Esophagus muscularis mucosa (tissue), 4 donors: Measurements from ENCODE around the gene RERE. TPM values are rescaled to one million over a fixed set of nuclear protein-coding genes. Genes with fewer than 3 reads are reported as not detected.
"Not testable (repeated sequence)": the region's sequence is repeated elsewhere in the genome, so short reads cannot be mapped to it uniquely, and the experiment has no call there.

ENCODE experiments used
- DNase-seq: peaks from one replicate; pipeline ENCODE4 v3.0.0-alpha.2; 2017; ENCODE audit errors: extremely low spot score
- H3K27ac ChIP-seq, 4 donors: fragments of 200-600 bp; sonication (generic); replicated peaks in 1 of 4; 1 replicate in 3 of 4; 2 replicates in 1 of 4; pipeline ENCODE4 v1.5.1; 2016 to 2019; ENCODE audit warnings: mild to moderate bottlenecking in 1 of 4
- H3K27me3 ChIP-seq, 4 donors: fragments of 200-600 bp; sonication (generic); one replicate each; pipeline versions ENCODE4 v1.5.1 to v1.6.0; 2016 to 2019
- H3K36me3 ChIP-seq, 4 donors: fragments of 200-600 bp; sonication (generic); one replicate each; pipeline ENCODE4 v1.5.1; 2016 to 2019
- H3K4me1 ChIP-seq, 4 donors: fragments of 200-600 bp; sonication (generic); one replicate each; pipeline ENCODE4 v1.5.1; 2016 to 2019
- H3K4me3 ChIP-seq, 4 donors: fragments of 200-600 bp; sonication (generic); 1 replicate in 2 of 4; 2 replicates in 2 of 4; pipeline ENCODE4 v1.5.1; 2016 to 2019; ENCODE audit warnings: mild to moderate bottlenecking in 4 of 4, moderate library complexity in 1 of 4
- H3K9me3 ChIP-seq, 4 donors: fragments of 200-600 bp; sonication (generic); 1 replicate in 3 of 4; 2 replicates in 1 of 4; pipeline ENCODE4 v1.5.1; 2016 to 2019
- EP300 ChIP-seq: sonication (generic); formaldehyde crosslinking; IDR thresholded peaks from one replicate; pipeline ENCODE4 v1.6.1; 2017; ENCODE audit warnings: antibody characterized with exemption
- POLR2A ChIP-seq: fragments of 450-650 bp; IDR thresholded peaks from one replicate; pipeline ENCODE4 v1.6.1; 2017; ENCODE audit warnings: antibody characterized with exemption, moderate library complexity, mild to moderate bottlenecking, low read depth
- POLR2AphosphoS5 ChIP-seq, 2 donors: sonication (generic); formaldehyde crosslinking; IDR thresholded peaks; one replicate each; pipeline ENCODE4 v1.6.1; 2017; ENCODE audit warnings: antibody characterized with exemption in 2 of 2
- WGBS: methylation state at CpG from one replicate; pipeline ENCODE4 v1.1.5; 2018; 5-methylcytosine and 5-hydroxymethylcytosine counted together
- intact Hi-C: fragments of 100-400 bp; cut with DNase I; formaldehyde crosslinking; loops from one replicate; pipeline ENCODE4 v1.15.1; 2023
- total RNA-seq, 4 donors: library from RNA; depleted of rRNA; stranded (reverse); fragments of >200 nt; gene quantifications; one replicate each; pipeline versions ENCODE4 v1.1.0 to v1.2.1, GENCODE V29; 2016
- TF ChIP-seq, protein P1 (sequence below), 3 experiments: fragments of 200-600 bp in 2 of 3; fragments of 450-650 bp in 1 of 3; sonication (generic) in 2 of 3; IDR thresholded peaks; one replicate each; pipeline ENCODE4 v1.5.1; 2017 to 2019; ENCODE audit warnings: antibody characterized with exemption in 3 of 3, mild to moderate bottlenecking in 2 of 3, moderate library complexity in 1 of 3

Gene RERE
- total RNA-seq, 4 donors from 2014 or later, result 133 to 212 (median 168) TPM

DNA sequence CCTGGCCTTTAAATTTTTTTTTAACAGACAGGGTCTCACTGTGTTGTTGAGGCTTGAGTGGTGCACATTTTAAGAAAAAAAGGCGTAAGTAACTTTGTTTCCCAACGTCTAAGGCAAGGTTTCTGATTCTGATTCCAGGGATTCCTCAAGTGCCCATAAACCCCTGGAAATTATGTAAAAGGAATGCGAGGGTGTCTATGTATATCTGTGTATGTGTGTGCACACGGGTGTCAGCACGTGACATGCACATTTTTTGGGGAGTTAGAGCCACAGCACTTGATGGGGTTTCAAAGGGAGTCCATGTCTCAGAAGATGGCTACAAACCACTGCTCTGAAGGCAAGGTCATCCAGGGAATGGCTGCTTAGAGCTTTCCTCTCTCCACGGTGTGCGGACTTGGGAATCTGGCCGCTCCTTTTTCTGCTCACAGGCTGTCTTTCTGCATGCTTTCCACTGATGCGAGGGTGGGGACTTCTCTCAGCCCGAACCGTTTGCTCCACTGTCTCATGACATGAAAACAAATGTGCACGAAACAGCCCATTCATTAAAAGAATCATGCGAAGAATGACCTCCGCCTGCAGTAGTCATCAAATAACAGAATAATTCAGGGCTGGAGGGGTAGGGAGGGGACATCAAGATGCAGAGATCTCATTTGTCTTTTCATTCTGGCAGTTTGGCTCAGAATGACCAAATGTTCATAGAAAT lies 18.7 kb upstream of the RERE start:
- H3K27me3 ChIP-seq, result no peaks in the 10 kb centered on the region
- 49% methylated on average over 14 of the region's 14 CpGs for WGBS
- H3K4me3 ChIP-seq, result peak overlapping the region in 2 of 4 donors; percentile 7 to 10
- DNase-seq, result no peak
- no peaks in the 10 kb centered on the region for H3K36me3 ChIP-seq
- intact Hi-C loops, result no loop called here
- no peak overlapping the region for H3K27ac ChIP-seq
- no peak for TF ChIP-seq POLR2A
- no peak for TF ChIP-seq EP300
- no peak for TF ChIP-seq POLR2AphosphoS5 (IDR thresholded peaks at IDR 0.05)
- TF ChIP-seq, protein P1, sequence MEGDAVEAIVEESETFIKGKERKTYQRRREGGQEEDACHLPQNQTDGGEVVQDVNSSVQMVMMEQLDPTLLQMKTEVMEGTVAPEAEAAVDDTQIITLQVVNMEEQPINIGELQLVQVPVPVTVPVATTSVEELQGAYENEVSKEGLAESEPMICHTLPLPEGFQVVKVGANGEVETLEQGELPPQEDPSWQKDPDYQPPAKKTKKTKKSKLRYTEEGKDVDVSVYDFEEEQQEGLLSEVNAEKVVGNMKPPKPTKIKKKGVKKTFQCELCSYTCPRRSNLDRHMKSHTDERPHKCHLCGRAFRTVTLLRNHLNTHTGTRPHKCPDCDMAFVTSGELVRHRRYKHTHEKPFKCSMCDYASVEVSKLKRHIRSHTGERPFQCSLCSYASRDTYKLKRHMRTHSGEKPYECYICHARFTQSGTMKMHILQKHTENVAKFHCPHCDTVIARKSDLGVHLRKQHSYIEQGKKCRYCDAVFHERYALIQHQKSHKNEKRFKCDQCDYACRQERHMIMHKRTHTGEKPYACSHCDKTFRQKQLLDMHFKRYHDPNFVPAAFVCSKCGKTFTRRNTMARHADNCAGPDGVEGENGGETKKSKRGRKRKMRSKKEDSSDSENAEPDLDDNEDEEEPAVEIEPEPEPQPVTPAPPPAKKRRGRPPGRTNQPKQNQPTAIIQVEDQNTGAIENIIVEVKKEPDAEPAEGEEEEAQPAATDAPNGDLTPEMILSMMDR (IDR thresholded peaks at IDR 0.05), result no peak
- H3K9me3 ChIP-seq, result no peaks in the 10 kb centered on the region
- peaks cover 0 to 10% (median 7%) of the 10 kb centered on the region in 4 donors for H3K4me1 ChIP-seq

DNA sequence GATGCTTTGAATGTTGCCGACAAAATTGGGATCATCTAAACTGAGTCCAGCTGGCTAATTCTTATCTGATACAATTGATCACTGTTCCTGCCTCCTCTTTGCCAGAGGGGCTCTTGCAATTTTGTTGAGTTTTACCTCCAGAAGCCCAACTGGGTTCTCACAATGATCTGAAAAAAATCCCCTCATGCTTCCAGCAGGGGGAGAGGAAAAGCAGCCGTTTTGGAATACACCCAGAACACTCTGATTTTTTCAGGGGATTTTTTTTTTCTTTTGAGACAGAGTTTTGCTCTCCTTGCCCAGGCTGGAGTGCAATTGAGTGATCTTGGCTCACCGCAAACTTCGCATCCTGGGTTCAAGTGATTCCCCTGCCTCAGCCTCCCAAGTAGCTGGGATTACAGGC lies 13.9 kb upstream of the RERE start:
- WGBS, result 50% methylated on average over 4 of the region's 4 CpGs
- Histone ChIP-seq H3K27ac (no peak overlapping the region), H3K9me3 (no peaks in the 10 kb centered on the region), H3K27me3 (no peaks in the 10 kb centered on the region), H3K4me3 (no peak overlapping the region), H3K36me3 (no peaks in the 10 kb centered on the region), H3K4me1 (peaks cover 0 to 11% (median 6%) of the 10 kb centered on the region in 4 donors)
- no peak for DNase-seq
- TF ChIP-seq POLR2AphosphoS5 (IDR thresholded peaks at IDR 0.05) (no peak), EP300 (no peak)
- TF ChIP-seq, protein P1 (IDR thresholded peaks at IDR 0.05), result peak in 1 of 3 experiments; percentile 25
- intact Hi-C loops, result no loop called here

DNA sequence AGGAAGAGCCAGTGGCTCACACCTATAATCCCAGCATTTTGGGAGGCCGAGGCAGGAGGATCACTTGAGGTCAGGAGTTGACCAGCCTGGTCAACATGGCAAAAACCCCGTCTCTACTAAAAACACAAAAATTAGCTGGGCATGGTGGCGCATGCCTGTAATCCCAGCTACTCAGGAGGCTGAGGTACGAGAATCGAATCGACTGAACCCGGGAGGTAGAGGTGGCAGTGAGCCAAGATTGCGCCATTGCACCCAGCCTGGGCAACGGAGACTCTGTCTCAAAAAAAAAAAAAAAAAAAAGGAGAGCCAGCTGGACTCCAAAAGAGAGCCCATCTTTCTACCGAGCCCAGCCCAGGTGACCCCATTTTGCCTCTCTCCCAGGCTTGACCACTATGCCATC lies 13.3 kb upstream of the RERE start:
- H3K36me3 ChIP-seq, H3K4me3 ChIP-seq, H3K9me3 ChIP-seq, DNase-seq, intact Hi-C loops, H3K27ac ChIP-seq, H3K27me3 ChIP-seq, H3K4me1 ChIP-seq: not testable (repeated sequence)
- WGBS, result 88% methylated on average over 10 of the region's 10 CpGs

DNA sequence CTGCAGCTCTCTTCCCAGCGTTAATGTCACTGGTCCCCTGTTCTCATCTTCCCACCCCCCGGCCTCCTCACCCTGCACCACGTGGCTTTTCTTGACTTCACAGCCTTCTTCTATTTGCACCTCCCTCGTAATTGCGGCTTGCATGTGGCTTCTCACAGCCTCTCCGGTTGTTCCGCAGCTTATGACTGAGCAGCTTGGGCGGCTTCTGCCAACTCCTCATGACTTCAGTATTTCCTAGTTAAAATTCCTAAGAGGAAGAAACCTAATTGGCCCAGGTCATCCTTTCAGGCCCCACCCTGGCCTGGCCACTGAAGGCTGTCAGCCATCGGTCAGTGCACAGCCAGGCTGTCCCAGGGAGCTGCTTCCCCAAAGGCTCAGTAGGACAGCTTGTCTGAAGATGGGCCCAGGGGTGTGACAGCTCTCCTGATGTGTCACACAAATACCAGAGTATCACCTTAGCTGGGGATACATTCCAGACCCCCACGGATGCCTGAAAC lies 8.6 kb upstream of the RERE start:
- no peaks in the 10 kb centered on the region for H3K9me3 ChIP-seq
- no peak overlapping the region for H3K27ac ChIP-seq
- H3K4me1 ChIP-seq, result peaks cover 14 to 24% (median 16%) of the 10 kb centered on the region in 4 donors
- intact Hi-C loops, result no loop called here
- H3K4me3 ChIP-seq, result no peak overlapping the region
- H3K27me3 ChIP-seq, result no peaks in the 10 kb centered on the region
- TF ChIP-seq POLR2AphosphoS5 (IDR thresholded peaks at IDR 0.05) (peak; percentile 6 to 19), POLR2A (no peak)
- no peak for DNase-seq
- WGBS, result 76% methylated on average over 9 of the region's 10 CpGs
- H3K36me3 ChIP-seq, result no peaks in the 10 kb centered on the region

DNA sequence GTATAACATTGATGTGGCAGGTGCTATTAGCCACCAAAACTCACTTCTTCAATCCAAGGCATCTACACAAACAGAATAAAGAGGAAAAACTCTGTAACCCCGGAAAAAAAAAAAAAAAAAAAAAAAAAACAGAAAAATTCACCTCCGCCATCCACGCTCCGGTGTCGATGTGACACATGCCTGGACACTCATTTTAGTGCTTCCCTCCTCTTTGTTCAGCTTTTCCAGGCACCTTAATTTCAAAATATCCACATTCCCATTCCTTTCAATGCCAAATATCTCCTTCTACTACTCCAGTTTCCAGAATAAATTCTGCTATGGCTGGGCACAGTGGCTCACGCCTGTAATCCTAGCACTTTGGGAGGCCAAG lies 5.8 kb upstream of the RERE start:
- Histone ChIP-seq H3K36me3 (no peaks in the 10 kb centered on the region), H3K9me3 (no peaks in the 10 kb centered on the region), H3K27ac (peak overlapping the region in 3 of 4 donors; percentile 18 to 55 (median 55)), H3K27me3 (no peaks in the 10 kb centered on the region), H3K4me3 (no peak overlapping the region), H3K4me1 (peaks cover 18 to 27% (median 23%) of the 10 kb centered on the region in 4 donors)
- WGBS, result 81% methylated on average over 6 of the region's 6 CpGs
- no peak for DNase-seq
- intact Hi-C loops, result no loop called here
- TF ChIP-seq, protein P1 (IDR thresholded peaks at IDR 0.05), result no peak
- TF ChIP-seq POLR2AphosphoS5 (IDR thresholded peaks at IDR 0.05) (no peak), EP300 (no peak), POLR2A (no peak)
